Natural killer cell (primary cell): ENCODE results near the gene GNAZ. TPM values are rescaled to one million over a fixed set of nuclear protein-coding genes. Genes with fewer than 3 reads are reported as not detected.

Experiments
- ATAC-seq, 3 donors: fragments of 150-1000 bp in 2 of 3; fragments of 200-7000 bp in 1 of 3; cut with Tn5 transposase; 1 replicate in 1 of 3; 2 replicates in 2 of 3; pipeline ENCODE4 v1.10.0; 2021; ENCODE audit warnings: mild to moderate bottlenecking in 2 of 3, moderate library complexity in 2 of 3
- DNase-seq, 2 donors: peaks; one replicate each; pipeline versions ENCODE4 v3.0.0 to v3.0.0-alpha.2; 2013 to 2021; ENCODE audit warnings: mixed read lengths in 1 of 2
- H3K27ac ChIP-seq: one replicate; pipeline ENCODE4 v1.5.1; 2013; ENCODE audit warnings: mild to moderate bottlenecking, low read length
- H3K27me3 ChIP-seq: one replicate; pipeline ENCODE4 v1.6.1; 2013; ENCODE audit warnings: low read length; ENCODE audit not compliant: control insufficient read depth, insufficient read depth
- H3K36me3 ChIP-seq: one replicate; pipeline ENCODE4 v1.6.1; 2013; ENCODE audit warnings: low read length; ENCODE audit not compliant: control insufficient read depth, insufficient read depth
- H3K4me1 ChIP-seq: one replicate; pipeline ENCODE4 v1.6.1; 2013; ENCODE audit warnings: low read length; ENCODE audit not compliant: control insufficient read depth, insufficient read depth
- H3K4me3 ChIP-seq: one replicate; pipeline ENCODE4 v1.5.1; 2013; ENCODE audit warnings: low read length
- H3K9me3 ChIP-seq: one replicate; pipeline ENCODE4 v1.6.1; 2013; ENCODE audit warnings: low read length; ENCODE audit not compliant: control insufficient read depth, insufficient read depth
- H3K27ac Mint-ChIP-seq, 2 donors: one replicate each; pipeline ENCODE4 v1.8.0; 2022; ENCODE audit warnings: mild to moderate bottlenecking in 2 of 2, mixed read lengths in 2 of 2, moderate library complexity in 1 of 2
- H3K27me3 Mint-ChIP-seq, 2 donors: one replicate each; pipeline ENCODE4 v1.8.0; 2022; ENCODE audit warnings: low read depth in 2 of 2, mixed read lengths in 2 of 2
- H3K36me3 Mint-ChIP-seq: one replicate; pipeline ENCODE4 v1.8.0; 2022; ENCODE audit warnings: mixed read lengths
- H3K4me1 Mint-ChIP-seq, 2 donors: one replicate each; pipeline ENCODE4 v1.8.0; 2022; ENCODE audit warnings: mixed read lengths in 2 of 2
- H3K4me3 Mint-ChIP-seq: one replicate; pipeline ENCODE4 v1.8.0; 2022; ENCODE audit warnings: mild to moderate bottlenecking, moderate library complexity, mixed read lengths
- H3K9me3 Mint-ChIP-seq, 2 donors: one replicate each; pipeline ENCODE4 v1.8.0; 2022; ENCODE audit warnings: mixed read lengths in 2 of 2
- WGBS: methylation state at CpG from one replicate; pipeline ENCODE4 v1.1.7; 2013; ENCODE audit warnings: missing lambda C conversion rate; ENCODE audit not compliant: insufficient coverage; 5-methylcytosine and 5-hydroxymethylcytosine counted together
- intact Hi-C: fragments of 100-400 bp; cut with micrococcal nuclease; formaldehyde crosslinking; loops from one replicate; pipeline ENCODE4 v1.14.2; 2022
- total RNA-seq, 4 donors: library from RNA; stranded (reverse); fragments of 120-200 nt in 1 of 4; gene quantifications; one replicate each; pipeline versions ENCODE4 v1.2.3 to v1.2.4, GENCODE V29; 2013 to 2022
- TF ChIP-seq, protein P1 (sequence below): fragments of 200-600 bp; IDR thresholded peaks from one replicate; pipeline ENCODE4 v1.8.0; 2022; ENCODE audit warnings: antibody characterized with exemption

GNAZ gene
- total RNA-seq, 3 donors from 2014 or later (not counting 1 experiment from before 2014, with no cell fraction given) = 4.5 to 7.5 (median 5.6) TPM

DNA sequence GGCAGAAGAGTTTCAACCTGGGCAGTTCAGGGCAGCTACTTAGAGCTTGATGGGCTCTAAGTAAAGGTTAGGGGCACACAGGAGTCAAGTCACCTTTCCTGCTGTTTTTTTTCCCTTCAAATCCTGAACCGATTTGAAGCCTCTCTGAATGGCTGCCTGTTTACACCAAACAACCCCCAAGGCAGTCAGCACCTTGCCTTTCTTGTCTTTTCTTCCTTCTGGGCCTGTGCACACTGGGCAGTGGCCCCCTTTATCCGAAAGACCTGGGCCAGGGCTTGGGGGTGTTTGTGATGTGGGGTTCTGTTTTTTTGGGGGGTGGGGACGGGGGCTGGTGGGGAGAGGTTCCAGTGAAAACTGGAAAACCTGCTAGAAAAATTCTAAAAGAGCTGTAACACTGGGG lies 67.1 kb downstream of the GNAZ start:
- Histone ChIP-seq H3K36me3 (no peaks in the 10 kb centered on the region), H3K4me1 (peaks cover 87% of the 10 kb centered on the region), H3K27me3 (no peaks in the 10 kb centered on the region), H3K4me3 (peak overlapping the region; percentile 7), H3K9me3 (no peaks in the 10 kb centered on the region), H3K27ac (peak overlapping the region; percentile 89)
- peak in 1 of 2 donors; percentile 40 for DNase-seq
- peaks cover 32 to 66% of the 10 kb centered on the region in 2 donors for H3K4me1 Mint-ChIP-seq
- intact Hi-C loops = loop anchor here (1.0 to 5.0 kb wide), 4 partner anchors 45 to 380 kb away; partner anchors contain the start of genes BCR and GNAZ
- H3K36me3 Mint-ChIP-seq = no peaks in the 10 kb centered on the region
- no peaks in the 10 kb centered on the region for H3K27me3 Mint-ChIP-seq
- 6% methylated on average over 3 of the region's 3 CpGs for WGBS
- H3K9me3 Mint-ChIP-seq = no peaks in the 10 kb centered on the region
- TF ChIP-seq, protein P1, sequence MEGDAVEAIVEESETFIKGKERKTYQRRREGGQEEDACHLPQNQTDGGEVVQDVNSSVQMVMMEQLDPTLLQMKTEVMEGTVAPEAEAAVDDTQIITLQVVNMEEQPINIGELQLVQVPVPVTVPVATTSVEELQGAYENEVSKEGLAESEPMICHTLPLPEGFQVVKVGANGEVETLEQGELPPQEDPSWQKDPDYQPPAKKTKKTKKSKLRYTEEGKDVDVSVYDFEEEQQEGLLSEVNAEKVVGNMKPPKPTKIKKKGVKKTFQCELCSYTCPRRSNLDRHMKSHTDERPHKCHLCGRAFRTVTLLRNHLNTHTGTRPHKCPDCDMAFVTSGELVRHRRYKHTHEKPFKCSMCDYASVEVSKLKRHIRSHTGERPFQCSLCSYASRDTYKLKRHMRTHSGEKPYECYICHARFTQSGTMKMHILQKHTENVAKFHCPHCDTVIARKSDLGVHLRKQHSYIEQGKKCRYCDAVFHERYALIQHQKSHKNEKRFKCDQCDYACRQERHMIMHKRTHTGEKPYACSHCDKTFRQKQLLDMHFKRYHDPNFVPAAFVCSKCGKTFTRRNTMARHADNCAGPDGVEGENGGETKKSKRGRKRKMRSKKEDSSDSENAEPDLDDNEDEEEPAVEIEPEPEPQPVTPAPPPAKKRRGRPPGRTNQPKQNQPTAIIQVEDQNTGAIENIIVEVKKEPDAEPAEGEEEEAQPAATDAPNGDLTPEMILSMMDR = no peak
- H3K27ac Mint-ChIP-seq = peak overlapping the region; percentile 96 to 99
- ATAC-seq = peak; percentile 3 to 5 (median 4)
- H3K4me3 Mint-ChIP-seq = peak overlapping the region; percentile 87

DNA sequence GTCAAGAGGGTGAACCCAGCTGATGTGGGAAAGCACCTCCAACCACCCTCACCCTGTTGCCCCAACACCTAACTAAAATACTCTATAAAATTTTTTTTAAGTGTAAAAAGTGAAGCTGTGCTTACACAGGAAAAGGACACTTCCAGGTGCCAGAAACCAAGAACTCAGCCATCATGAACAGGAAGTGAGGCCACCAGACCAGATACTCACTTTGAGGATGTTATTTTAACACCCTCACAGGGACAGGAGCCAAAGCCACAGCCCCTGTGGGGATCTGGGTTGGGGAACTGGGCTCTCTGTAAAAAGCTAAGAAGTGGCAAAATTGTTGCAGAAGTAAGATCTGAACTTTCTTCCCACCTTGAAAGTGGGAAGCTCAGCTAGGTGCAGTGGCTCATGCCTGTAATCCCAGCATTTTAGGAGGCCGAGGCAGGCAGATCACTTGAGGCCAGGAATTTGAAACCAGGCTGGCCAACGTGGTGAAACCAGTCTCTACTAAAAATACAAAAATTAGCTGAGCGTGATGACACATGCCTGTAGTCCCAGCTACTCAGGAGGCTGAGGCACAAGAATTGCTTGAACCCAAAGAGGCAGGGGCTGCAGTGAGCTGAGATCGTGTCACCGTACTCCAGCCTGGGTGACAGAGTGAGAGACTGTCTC lies 67.7 kb downstream of the GNAZ start:
- TF ChIP-seq, protein P1 = no peak
- peaks cover 37 to 72% of the 10 kb centered on the region in 2 donors for H3K4me1 Mint-ChIP-seq

DNA sequence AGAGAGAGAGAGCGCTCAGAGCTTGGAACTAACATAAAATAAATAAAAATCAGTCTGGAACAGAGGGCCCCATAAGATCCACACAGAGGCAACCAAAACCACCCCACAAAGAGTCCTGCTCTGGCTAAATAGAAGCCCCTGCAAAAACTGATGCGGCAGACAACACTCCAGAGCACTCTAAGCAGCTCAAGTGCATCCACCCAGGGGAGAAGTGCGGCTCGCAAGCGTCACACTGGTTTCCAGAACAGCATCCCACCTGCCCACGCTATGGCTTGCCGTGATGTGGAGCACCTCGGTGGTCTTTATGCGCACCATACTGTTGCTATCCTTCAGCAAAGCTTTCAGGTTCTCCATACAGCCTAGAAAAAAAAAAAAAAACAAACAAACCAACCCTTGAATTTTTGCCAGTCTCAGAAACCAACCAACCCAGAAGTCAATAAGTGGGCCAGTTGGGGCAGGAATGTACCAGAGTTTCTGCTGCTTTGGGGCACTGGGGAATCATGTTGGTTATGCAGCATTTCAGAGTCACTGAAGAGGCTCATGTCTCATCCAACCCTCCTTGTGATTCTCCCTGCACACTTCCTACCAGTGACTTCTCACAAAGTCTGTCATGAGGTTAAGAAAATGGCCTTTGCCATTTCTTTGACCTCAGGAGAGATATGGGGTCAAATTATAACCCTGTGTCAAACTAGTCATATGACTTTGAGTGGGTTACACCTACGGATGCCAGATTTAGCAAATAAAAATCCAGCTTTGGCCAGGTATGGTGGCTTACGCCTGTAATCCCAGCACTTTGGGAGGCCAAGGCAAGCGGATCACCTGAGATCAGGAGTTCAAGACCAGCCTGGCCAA lies 68.5 kb downstream of the GNAZ start:
- intact Hi-C loops = loop anchor here (5.0 kb wide), 3 partner anchors 43 to 382 kb away; partner anchors contain the start of genes BCR and GNAZ

More for the DNA sequence above, 67.7 kb downstream of the GNAZ start:
- H3K9me3 Mint-ChIP-seq = no peaks in the 10 kb centered on the region
- H3K36me3 Mint-ChIP-seq = no peaks in the 10 kb centered on the region
- H3K27ac Mint-ChIP-seq = peak overlapping the region; percentile 96 to 99
- peak overlapping the region; percentile 87 for H3K4me3 Mint-ChIP-seq
- WGBS = 6% methylated on average over 5 of the region's 5 CpGs
- Histone ChIP-seq H3K27me3 (no peaks in the 10 kb centered on the region), H3K27ac (peak overlapping the region; percentile 89), H3K4me1 (peaks cover 92% of the 10 kb centered on the region), H3K36me3 (no peaks in the 10 kb centered on the region), H3K4me3 (no peak overlapping the region), H3K9me3 (no peaks in the 10 kb centered on the region)
- H3K27me3 Mint-ChIP-seq = no peaks in the 10 kb centered on the region
- DNase-seq (peak; percentile 70 to 87), ATAC-seq (peak; percentile 62 to 85 (median 76))
- intact Hi-C loops = loop anchor here (1.0 to 5.0 kb wide), 4 partner anchors 44 to 381 kb away; partner anchors contain the start of genes BCR and GNAZ

More for the DNA sequence above, 68.5 kb downstream of the GNAZ start:
- peaks cover 95% of the 10 kb centered on the region for H3K4me1 ChIP-seq
- WGBS = 67% methylated on average over 11 of the region's 12 CpGs
- DNase-seq (peak in 1 of 2 donors; percentile 31), ATAC-seq (no peak)
- H3K9me3 Mint-ChIP-seq = no peaks in the 10 kb centered on the region
- no peak overlapping the region for H3K4me3 ChIP-seq
- H3K27ac Mint-ChIP-seq = peak overlapping the region; percentile 96 to 99
- peaks cover 37 to 77% of the 10 kb centered on the region in 2 donors for H3K4me1 Mint-ChIP-seq
- H3K9me3 ChIP-seq = no peaks in the 10 kb centered on the region
- peak overlapping the region; percentile 87 for H3K4me3 Mint-ChIP-seq
- TF ChIP-seq, protein P1 = no peak
- H3K27me3 Mint-ChIP-seq = no peaks in the 10 kb centered on the region
- H3K36me3 Mint-ChIP-seq = no peaks in the 10 kb centered on the region
- peak overlapping the region; percentile 89 for H3K27ac ChIP-seq
- no peaks in the 10 kb centered on the region for H3K36me3 ChIP-seq
- no peaks in the 10 kb centered on the region for H3K27me3 ChIP-seq
